Cardiac muscle cell (in vitro differentiated cells and primary cell): ENCODE results near the gene KIAA1191. TPM values are rescaled to one million over a fixed set of nuclear protein-coding genes. Genes with fewer than 3 reads are reported as not detected.
"Not testable (repeated sequence)": the region's sequence is repeated elsewhere in the genome, so short reads cannot be mapped to it uniquely, and the experiment has no call there.

Experiments used
- DNase-seq, 2 donors: peaks; one replicate each; pipeline versions ENCODE4 v3.0.0 to v3.0.0-alpha.2; 2010 to 2017; ENCODE audit warnings: low read depth in 1 of 2, low spot score in 1 of 2
- H3K27ac ChIP-seq: fragments of 200-600 bp; sonication (generic); 2 replicates; pipeline ENCODE4 v1.5.1; 2016
- H3K27me3 ChIP-seq: fragments of 200-600 bp; sonication (generic); 2 replicates; pipeline ENCODE4 v1.6.0; 2016; ENCODE audit warnings: control low read depth
- H3K36me3 ChIP-seq: fragments of 200-600 bp; sonication (generic); 2 replicates; pipeline ENCODE4 v1.5.1; 2016; ENCODE audit warnings: control low read depth
- H3K4me1 ChIP-seq: fragments of 200-600 bp; sonication (generic); 2 replicates; pipeline ENCODE4 v1.8.1; 2017; ENCODE audit warnings: low read depth, mild to moderate bottlenecking, mixed run types
- H3K4me3 ChIP-seq: fragments of 200-600 bp; sonication (generic); 2 replicates; pipeline ENCODE4 v1.5.1; 2016; ENCODE audit warnings: mild to moderate bottlenecking
- H3K9me3 ChIP-seq: fragments of 200-600 bp; sonication (generic); 2 replicates; pipeline ENCODE4 v1.5.1; 2017; ENCODE audit warnings: low read depth, mild to moderate bottlenecking, control low read depth
- polyA plus RNA-seq: library from polyadenylated mRNA; unstranded; fragments of >200 nt; fragmentation: Nextera tagmentation; extraction: Ambion mirVana; gene quantifications from 2 replicates; pipeline ENCODE4 v1.2.1, GENCODE V29; 2016
- total RNA-seq: library from RNA; depleted of rRNA; stranded (reverse); fragments of >200 nt; gene quantifications from 2 replicates; pipeline ENCODE4 v1.2.3, GENCODE V29; 2016
- TF ChIP-seq, protein P1 (sequence below): IDR thresholded peaks from 2 replicates; pipeline ENCODE4 v1.5.1; 2012; ENCODE audit warnings: low read depth, mild to moderate bottlenecking, low read length

Gene KIAA1191, protein sequence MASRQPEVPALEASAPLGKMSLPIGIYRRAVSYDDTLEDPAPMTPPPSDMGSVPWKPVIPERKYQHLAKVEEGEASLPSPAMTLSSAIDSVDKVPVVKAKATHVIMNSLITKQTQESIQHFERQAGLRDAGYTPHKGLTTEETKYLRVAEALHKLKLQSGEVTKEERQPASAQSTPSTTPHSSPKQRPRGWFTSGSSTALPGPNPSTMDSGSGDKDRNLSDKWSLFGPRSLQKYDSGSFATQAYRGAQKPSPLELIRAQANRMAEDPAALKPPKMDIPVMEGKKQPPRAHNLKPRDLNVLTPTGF
- total RNA-seq (118 and 160 TPM in 2 replicates), polyA plus RNA-seq (125 and 134 TPM in 2 replicates)

DNA sequence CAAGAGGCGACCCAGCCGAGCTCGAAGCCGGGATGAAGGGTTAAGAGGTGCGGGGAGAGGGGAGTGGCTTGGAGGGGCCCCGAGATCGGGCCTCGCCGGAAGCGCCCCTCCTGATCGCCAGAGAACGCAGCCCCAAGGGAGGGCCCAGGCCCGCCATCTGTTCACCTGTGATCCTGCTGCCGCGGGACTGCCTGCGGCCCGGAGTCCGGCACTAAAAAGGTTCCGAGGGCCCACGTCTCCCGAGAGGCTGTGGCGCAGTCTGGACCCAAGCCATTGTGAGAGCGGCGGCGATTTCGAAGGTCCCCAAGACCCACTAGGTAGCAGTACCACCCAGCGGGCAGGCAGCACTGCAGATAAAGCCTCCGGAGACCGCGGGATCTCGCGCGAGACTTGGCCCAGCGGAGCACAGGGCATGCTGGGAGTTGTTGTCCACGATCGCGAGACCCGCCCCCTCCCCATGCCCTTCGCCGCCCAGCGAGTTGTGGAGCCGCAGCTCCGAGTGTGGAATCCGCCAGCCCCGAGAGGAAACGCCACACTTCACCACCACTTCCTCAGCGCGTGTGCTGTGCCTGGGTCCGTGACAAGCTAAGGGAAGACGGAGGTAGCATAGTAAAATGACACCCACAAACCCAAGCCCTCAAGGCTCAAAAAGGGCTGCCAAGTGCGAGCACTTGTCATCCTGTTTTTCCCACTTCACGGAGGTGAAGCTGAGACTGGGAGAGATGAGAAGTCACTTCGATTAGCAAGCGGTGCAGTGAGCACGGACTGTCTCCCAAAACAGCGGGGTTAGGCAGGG is at the start of gene KIAA1191:
Gene KIAA1191 (minus strand): TSS at position 328 of the 796 bp plus-strand sequence. CDS start 2,256 bp downstream, outside the sequence.
- H3K27ac ChIP-seq: peak within 1 kb of the TSS; percentile 40
- TF ChIP-seq, protein P1, sequence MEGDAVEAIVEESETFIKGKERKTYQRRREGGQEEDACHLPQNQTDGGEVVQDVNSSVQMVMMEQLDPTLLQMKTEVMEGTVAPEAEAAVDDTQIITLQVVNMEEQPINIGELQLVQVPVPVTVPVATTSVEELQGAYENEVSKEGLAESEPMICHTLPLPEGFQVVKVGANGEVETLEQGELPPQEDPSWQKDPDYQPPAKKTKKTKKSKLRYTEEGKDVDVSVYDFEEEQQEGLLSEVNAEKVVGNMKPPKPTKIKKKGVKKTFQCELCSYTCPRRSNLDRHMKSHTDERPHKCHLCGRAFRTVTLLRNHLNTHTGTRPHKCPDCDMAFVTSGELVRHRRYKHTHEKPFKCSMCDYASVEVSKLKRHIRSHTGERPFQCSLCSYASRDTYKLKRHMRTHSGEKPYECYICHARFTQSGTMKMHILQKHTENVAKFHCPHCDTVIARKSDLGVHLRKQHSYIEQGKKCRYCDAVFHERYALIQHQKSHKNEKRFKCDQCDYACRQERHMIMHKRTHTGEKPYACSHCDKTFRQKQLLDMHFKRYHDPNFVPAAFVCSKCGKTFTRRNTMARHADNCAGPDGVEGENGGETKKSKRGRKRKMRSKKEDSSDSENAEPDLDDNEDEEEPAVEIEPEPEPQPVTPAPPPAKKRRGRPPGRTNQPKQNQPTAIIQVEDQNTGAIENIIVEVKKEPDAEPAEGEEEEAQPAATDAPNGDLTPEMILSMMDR: peak; percentile 14
- no peaks in the 10 kb centered on the region for H3K9me3 ChIP-seq
- peak; percentile 89 to 92 for DNase-seq
- H3K4me1 ChIP-seq: peaks cover 3% of the 10 kb centered on the region
- H3K27me3 ChIP-seq: peaks cover 27% of the 10 kb centered on the region
- H3K36me3 ChIP-seq: peaks cover 10% of the 10 kb centered on the region
- H3K4me3 ChIP-seq: peak within 1 kb of the TSS; percentile 55

DNA sequence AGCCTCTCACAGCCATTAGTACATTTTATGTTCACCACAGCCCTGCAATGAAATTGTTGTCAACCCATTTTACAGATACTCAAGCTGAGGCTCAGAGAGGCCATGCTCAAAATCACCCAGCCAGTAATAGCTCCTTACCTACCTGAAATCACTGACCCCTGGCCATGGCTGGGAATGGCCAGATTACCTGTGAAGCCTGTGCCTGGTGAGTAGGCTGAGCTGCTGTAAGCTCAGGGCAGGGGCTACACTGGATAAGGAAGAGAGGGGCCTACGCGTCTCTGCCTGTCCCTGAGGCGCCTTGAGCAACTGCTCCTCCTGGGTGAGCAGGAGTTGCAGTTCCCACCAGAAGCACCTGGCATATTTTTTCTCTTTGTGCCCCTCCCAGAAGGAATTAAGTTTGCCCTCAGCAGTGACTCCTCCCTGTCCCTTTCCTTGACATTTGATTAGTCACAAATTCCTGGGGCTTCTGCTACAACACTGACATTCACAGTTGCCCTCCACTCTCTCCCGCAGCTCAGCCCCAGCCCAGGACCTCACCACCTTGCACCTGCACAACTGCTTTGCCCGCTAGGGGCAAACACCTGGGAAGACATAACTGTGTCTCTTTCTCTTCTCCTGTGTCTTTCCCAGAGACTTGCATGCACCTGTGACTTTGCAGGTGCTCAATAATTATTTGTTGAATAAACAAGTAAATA is 49.1 kb upstream of the KIAA1191 start:
- no peaks in the 10 kb centered on the region for H3K36me3 ChIP-seq
- no peak overlapping the region for H3K4me3 ChIP-seq
- peaks cover 9% of the 10 kb centered on the region for H3K4me1 ChIP-seq
- no peaks in the 10 kb centered on the region for H3K27me3 ChIP-seq
- H3K9me3 ChIP-seq: no peaks in the 10 kb centered on the region
- no peak overlapping the region for H3K27ac ChIP-seq
- DNase-seq: no peak
- TF ChIP-seq, protein P1: no peak

DNA sequence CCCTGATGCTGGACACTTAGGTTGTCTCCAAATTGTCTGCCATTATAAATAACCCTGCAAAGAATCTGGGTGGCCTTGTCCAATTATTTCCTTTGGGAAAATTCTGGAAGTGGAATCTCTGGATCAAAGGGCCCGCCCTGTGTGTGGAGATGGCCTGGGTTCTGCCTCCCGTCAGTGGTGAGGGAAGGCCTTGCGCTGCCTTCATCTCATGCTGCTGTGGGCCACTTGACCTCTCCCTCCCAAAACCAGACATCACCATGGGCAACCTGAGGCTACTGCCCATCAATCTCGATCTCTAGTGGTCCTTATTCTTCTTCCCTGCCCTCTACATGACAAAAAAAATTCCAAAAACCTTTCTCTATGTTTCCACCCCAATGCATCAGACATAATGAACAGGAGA is 48.2 kb upstream of the KIAA1191 start:
- H3K9me3 ChIP-seq: no peaks in the 10 kb centered on the region
- no peak for DNase-seq
- TF ChIP-seq, protein P1: no peak
- no peak overlapping the region for H3K27ac ChIP-seq
- no peaks in the 10 kb centered on the region for H3K27me3 ChIP-seq
- no peaks in the 10 kb centered on the region for H3K36me3 ChIP-seq
- peaks cover under 1% of the 10 kb centered on the region for H3K4me1 ChIP-seq
- H3K4me3 ChIP-seq: no peak overlapping the region

DNA sequence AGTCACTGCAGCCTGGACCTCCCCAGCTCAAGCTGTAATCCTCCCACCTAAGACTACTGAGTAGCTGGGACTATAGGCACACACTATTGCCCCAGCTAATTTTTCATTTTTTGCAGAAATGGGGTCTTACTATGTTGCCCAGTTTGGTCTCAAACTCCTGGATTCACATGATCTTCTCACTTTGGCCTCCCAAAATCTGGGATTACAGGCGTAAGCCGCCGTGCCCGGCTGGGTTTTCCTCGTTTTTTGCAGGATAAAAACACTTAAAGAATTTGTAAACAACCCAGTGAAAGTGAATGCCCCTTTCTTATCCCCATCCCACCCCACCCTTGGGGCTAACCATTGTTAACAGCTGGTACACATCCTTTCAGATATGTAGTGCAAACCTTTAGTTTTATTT is 47.0 kb upstream of the KIAA1191 start:
- H3K4me1 ChIP-seq: no peaks in the 10 kb centered on the region

DNA sequence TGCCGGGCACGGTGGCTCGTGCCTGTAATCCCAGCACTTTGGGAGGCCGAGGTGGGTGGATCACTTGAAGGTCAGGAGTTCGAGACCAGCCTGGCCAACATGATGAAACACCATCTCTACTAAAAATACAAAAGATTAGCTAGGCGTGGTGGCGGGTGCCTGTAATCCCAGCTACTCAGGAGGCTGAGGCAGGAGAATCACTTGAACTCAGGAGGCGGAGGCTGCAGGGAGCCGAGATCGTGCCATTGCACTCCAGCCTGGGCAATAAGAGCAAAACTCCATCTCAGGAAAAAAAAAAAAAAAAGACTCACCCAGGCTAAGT is 46.6 kb upstream of the KIAA1191 start:
- H3K27ac ChIP-seq, H3K36me3 ChIP-seq, DNase-seq, H3K4me3 ChIP-seq, H3K27me3 ChIP-seq, H3K4me1 ChIP-seq, H3K9me3 ChIP-seq: not testable (repeated sequence)

More for the DNA sequence above, 47.0 kb upstream of the KIAA1191 start:
- TF ChIP-seq, protein P1: no peak
- DNase-seq: no peak
- no peak overlapping the region for H3K27ac ChIP-seq
- no peaks in the 10 kb centered on the region for H3K36me3 ChIP-seq
- no peaks in the 10 kb centered on the region for H3K9me3 ChIP-seq
- H3K4me3 ChIP-seq: no peak overlapping the region
- H3K27me3 ChIP-seq: no peaks in the 10 kb centered on the region
